Activated CD4-positive, alpha-beta T cell treated with anti-CD3 and anti-CD28 coated beads for 24 hours (primary cell): Measurements from ENCODE around the gene ARPC5.
"Not testable (repeated sequence)": the region's sequence is repeated elsewhere in the genome, so short reads cannot be mapped to it uniquely, and the experiment has no call there.

Experiments
- DNase-seq, 2 donors: peaks; one replicate each; pipeline ENCODE4 v3.0.0-alpha.2; 2020; ENCODE audit warnings: low read depth in 2 of 2

Gene ARPC5

DNA sequence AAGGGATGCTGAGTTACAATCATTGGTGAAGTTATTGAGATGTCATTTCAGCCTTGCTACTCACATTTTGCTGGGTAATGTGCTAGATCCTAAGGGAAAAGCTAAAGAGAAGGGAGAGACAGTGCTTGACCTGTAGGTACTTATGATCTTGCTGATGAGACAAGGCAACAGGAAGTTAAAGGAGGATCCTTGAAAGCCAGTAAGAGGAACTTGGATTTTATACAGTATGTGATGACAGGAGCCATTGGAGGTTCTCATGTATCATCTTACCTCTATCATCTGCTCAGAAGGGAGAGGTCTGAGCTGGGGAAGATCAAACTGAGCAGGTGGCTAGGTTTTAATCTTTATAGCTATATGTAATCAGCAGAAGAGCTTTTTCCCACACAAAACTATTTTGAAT, 11.2 kb upstream of the ARPC5 start:
- DNase-seq: no peak

DNA sequence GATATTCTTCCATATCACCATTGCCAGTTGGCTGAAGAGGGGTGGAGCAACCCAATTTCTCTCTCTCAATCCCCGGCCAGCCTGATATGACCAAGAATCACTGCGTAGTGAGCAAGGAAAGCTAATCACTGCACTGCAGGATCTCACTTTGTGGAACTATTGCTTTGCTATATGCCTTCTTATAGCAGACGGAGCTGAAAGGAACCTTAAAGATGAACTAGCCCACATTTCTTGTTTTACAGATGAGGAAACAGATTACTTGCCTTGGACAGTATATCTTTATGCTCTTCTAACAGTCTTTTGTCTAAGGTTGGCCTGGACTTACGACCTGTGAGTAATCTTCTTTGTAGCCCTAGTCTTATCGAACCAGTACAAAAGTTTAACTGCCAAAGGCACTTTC, 9.9 kb upstream of the ARPC5 start:
- no peak for DNase-seq

GRCh38 chr1:183642166-183642565, 6.6 kb upstream of the ARPC5 start:
- DNase-seq: no peak

DNA sequence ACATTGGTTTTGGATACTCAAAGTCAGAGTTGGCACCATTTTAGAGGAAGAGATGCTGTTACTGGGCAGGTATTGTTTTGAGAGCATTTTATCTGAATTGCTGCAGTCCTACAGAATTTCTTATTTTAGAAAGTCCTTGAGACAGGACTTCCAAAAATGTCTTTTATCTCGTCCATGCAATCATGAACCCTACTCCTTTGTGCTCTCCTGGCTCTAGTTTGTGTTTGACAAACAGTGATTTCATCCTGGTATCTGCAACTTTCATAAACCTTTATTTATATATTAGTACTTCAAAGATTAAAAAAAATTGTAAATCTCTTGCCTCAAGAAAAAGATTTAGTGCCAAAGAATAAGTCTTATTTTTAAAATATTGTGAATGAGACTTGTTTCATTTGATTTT, 4.6 kb upstream of the ARPC5 start:
- DNase-seq: no peak

DNA sequence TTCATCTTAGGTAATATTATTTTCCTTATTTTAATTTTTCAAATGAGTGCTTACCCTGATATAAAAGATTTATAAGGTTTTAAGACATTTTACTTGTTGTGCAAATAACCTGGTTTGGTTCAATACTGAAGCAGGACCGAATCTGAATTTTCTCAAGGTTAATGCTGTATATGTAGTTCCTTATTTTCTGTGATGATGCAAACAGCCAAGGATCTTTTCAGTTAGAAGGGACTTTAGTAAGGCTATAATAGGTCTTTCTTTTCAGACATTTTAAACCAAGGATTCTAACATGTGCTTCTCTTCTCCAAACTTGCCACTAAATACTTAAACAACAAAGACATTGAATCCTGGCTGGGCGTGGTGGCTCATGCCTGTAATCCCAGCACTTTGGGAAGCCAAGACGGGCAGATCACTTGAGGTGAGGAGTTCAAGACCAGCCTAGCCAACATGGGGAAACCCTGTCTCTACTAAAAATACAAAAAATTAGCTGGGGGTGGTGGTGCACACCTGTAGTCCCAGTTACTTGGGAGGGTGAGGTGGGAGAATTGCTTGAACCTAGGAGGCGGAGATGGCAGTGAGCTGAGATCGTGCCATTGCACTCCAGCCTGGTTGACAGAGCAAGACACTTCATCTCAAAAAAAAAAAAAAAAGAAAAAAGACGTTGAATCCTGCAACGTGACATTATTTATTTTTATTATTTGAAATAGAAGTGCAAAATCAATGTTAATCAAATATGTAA, 3.2 kb upstream of the ARPC5 start:
- no peak for DNase-seq

- DNase-seq: no peak
Measured at GRCh38 chr1:183636783-183637182, 1.2 kb upstream of the ARPC5 start.

DNA sequence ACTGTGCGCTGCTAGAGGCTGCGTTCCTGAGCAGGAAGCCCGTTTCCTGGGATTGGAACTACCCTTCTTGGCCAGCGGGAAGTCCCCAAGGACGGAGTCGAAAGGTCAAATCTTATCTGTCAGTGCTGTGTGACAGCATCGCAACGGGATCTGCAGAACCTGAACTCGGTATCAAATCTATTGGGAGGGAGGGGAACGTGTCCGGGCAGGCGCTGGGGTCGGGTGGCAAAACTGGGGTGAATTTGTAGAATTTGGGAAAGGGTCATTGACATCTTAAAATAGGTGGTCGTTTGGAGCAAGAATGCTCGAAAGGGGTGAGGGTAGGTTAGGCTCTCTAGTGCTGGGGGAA, 725 bp upstream of the ARPC5 start:
- no peak for DNase-seq

DNA sequence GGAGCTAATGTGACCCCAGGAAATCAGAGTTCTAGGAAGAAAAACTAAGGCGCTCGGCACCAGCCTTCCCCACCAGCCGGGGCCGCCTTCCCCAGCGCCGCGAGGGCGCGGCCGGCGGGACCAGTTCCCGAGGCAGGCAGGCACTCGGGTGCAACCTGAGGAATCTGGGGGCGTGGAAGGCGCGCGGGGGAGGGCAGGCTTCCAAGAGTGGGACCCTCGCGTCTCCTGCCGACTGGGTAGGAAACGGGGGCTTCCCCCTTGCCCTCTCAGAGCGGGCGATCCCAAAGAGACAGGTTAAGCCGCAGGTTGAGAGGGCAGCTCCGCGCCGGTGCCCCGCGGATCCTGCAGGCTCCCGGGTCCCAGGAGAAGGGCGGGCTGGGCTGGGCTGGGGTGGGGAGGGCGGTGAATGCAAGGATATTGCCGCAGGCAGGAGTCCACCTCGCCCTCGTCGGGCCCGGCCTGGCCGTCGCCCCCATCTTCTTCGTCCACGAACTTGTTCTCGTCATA, 431 bp downstream of the ARPC5 start:
- peak in 1 of 2 donors; percentile 15 for DNase-seq

- no peak for DNase-seq
Measured at GRCh38 chr1:183634429-183635065, 1.0 kb downstream of the ARPC5 start.

DNA sequence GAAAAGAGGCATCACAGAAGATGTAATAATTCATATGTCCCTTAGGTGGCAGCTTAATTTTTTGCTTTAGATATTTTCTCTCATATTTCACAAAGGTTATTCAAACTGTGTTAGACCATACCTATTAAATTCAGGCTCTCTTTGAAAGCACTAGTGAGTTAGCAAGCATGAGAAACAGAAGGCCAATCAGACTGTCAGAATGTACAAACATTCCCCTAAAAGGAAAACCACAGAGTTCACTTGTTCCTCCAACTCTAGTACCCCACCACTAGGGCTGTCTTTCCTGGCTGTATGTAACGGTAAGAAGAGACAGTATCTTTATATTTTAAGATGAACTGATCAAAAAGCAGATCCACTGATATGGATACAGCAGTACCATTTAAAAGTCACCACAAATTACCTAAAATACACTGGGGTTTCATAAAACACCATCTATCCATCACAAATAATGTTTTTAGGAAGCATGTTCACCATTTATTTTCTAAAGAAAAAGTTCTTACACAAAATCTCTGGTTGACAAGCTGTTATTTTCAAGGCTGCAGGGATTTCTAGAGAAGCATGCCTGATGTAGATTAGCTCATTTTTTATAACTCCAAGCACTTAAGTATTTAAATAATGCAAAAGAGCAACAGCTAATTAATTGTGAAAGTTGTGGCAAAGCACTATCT, 1.8 kb downstream of the ARPC5 start:
- DNase-seq: no peak

GRCh38 chr1:183632964-183633363, 2.6 kb downstream of the ARPC5 start:
- DNase-seq: no peak

- no peak for DNase-seq
Measured at GRCh38 chr1:183632114-183632513, 3.5 kb downstream of the ARPC5 start.

DNA sequence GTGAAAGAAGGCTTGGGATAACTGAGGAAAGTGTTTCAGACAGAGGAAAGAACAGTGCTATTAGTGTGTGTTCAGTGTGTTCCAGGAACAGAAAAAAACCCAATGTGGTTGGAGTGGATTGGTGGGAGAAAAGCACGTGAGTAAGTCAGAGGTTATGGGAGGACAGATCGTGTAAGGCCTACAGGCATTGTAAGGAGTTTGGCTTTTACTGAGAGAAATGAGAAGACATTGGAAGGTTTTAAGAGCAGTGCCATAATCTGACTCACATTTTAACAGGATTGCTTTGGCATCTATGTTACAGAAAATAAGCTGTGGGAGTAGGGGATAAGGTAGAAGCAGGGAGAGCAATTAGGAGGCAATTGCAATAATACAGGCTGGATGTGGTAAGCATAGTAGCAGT, 4.8 kb downstream of the ARPC5 start:
- no peak for DNase-seq

GRCh38 chr1:183628537-183628936, 7.0 kb downstream of the ARPC5 start:
- DNase-seq: no peak

DNA sequence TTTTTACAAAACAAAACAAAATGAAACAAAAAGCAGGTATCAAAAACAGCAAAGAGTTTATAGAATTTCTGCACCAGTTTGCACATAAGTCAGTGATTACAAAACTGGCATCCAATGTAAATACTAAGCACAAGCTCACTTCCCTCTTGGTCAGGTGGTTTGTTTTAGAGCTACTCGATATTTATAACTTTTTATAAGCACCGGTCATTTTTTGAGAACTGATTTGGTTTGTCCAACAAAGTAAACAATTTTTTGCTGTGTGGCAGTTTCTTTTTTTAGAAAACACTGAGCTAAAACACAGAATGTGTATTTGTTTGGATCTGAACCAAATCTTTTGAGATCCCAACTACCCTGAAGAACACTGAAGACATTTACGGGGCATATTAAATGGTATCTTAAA, 9.3 kb downstream of the ARPC5 start:
- DNase-seq: not testable (repeated sequence)

DNA sequence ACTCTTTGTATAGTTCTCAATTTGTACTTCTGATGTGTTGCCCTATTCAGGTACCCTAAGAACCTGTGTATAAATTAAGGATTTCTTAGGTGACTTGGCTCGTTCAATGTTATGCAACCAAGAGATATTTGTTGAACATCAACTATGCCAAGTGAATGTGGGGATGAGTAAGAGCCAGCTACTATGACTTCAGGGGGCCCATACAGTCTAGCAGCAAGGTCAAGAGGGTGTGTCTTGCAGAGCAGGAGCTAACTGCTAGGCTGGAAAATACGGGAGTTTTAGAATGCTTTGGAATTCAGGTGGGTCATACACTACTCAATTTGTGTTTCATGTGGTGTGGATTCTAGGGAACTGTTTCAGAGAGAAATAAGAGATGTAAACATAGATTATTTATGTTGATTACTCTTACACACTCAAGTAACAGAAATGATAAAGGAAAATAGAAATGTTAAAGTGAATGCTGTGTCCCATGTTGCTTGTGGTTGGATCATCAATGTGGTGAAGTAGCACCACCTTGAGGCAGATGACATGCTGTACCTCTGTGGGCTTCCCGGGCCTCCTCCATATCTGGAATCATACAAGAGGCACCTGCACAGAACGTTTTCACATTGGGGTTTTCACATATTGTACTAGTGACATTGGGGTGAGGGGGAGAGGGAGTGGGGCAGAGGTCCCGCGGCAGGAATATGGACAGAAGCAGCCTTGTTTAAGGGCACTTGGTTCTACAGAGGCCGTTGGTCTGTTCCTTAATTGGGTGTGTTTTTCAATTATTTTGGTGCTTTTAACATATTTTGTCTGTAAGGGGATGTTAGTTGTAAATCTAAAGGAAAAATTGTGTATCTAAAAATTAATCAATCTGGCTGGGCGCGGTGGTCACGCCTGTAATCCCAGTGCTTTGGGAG, 12.4 kb downstream of the ARPC5 start:
- no peak for DNase-seq

GRCh38 chr1:183622013-183622412, 13.6 kb downstream of the ARPC5 start:
- DNase-seq: no peak

DNA sequence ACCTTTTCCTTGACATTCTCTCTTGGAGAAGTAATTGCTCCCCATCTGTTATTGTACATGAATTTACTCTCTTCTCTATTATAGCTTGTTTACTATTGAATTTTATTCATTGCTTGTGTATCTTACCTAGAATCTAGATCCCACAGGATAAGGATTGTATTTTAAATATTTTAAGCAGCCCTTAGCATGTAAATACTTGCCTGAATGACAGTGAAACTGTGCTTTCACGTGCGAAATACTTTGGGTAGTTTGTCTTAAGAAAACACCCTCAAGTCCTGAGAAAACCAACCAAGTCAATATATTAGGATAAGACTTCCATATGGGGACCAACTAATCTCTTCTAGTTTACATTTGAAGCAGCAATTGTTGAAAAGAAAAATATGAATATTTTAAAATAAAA, 15.3 kb downstream of the ARPC5 start:
- no peak for DNase-seq

GRCh38 chr1:183619781-183620180, 15.8 kb downstream of the ARPC5 start:
- no peak for DNase-seq

DNA sequence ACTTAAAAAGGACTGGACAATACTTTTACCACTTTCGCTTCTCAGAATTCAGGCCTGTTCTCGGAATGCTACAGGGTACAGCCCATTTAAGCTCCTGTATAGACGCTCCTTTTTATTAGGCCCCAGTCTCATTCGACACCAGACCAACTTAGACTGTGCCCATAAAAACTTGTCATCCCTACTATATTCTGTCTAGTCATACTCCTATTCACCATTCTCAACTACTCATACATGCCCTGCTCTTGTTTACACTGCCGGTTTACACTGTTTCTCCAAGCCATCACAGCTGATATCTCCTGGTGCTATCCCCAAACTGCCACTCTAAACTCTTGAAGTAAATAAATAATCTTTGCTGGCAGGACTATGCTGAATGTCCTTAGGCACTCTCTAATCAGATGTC, 17.4 kb downstream of the ARPC5 start:
- not testable (repeated sequence) for DNase-seq

- DNase-seq: not testable (repeated sequence)
Measured at GRCh38 chr1:183612975-183613374, 22.6 kb downstream of the ARPC5 start.

GRCh38 chr1:183612407-183612806, 23.2 kb downstream of the ARPC5 start:
- no peak for DNase-seq
